Endothelial cell of umbilical vein (primary cell): ENCODE data around the gene POGK. TPM values are rescaled to one million over a fixed set of nuclear protein-coding genes. Genes with fewer than 3 reads are reported as not detected.

ENCODE experiments used
- BruUV-seq: library from RNA; stranded (reverse); fragments of 400-500 nt; replicated peaks from 2 replicates; lab custom pipeline; 2021; lab: Mats Ljungman, UMichigan
- CTCF ChIA-PET: fragments of 300-600, 350-600 bp; sonication (Branson Sonifier 250); formaldehyde crosslinking; loops from one replicate; lab custom pipeline; 2021; ENCODE audit warnings: antibody characterized with exemption, inconsistent platforms; lab: Charles Lee
- POLR2A ChIA-PET: fragments of 300-600, 350-600 bp; sonication (Branson Sonifier 250); formaldehyde crosslinking; loops from one replicate; lab custom pipeline; 2021; ENCODE audit warnings: antibody characterized with exemption, inconsistent platforms; lab: Charles Lee
- DNase-seq: peaks from one replicate; pipeline ENCODE4 v3.0.0-alpha.2; 2011; ENCODE audit warnings: low read depth, low spot score
- FAIRE-seq: peaks from 2 replicates; lab custom pipeline; 2011; peaks lifted over from hg19 to GRCh38; lab: Jason Lieb, UNC
- H2AFZ ChIP-seq: 2 replicates; pipeline ENCODE4 v1.6.0; 2012; ENCODE audit warnings: low read depth, low read length, control low read depth, inconsistent platforms
- H3K27ac ChIP-seq: 2 replicates; pipeline ENCODE4 v1.5.1; 2011; ENCODE audit warnings: low read depth, mild to moderate bottlenecking, control low read depth, low read length, moderate library complexity; ENCODE audit not compliant: insufficient read depth
- H3K27me3 ChIP-seq, 2 experiments: 2 replicates each; pipeline versions ENCODE4 v1.6.0 to v1.6.1; 2011; ENCODE audit warnings: low read length in 2 of 2, mixed read lengths in 1 of 2; ENCODE audit not compliant: control insufficient read depth in 2 of 2, insufficient read depth in 2 of 2
- H3K36me3 ChIP-seq, 2 experiments: 2 replicates in 1 of 2; 3 replicates in 1 of 2; pipeline ENCODE4 v1.5.1; 2011; ENCODE audit warnings: low read length in 2 of 2, mild to moderate bottlenecking in 1 of 2, moderate library complexity in 1 of 2; ENCODE audit not compliant: control insufficient read depth in 2 of 2, insufficient read depth in 2 of 2; ENCODE audit errors: extremely low read depth in 1 of 2
- H3K4me1 ChIP-seq: 3 replicates; pipeline ENCODE4 v1.5.1; 2011; ENCODE audit warnings: mild to moderate bottlenecking, low read length; ENCODE audit not compliant: control insufficient read depth, insufficient read depth; ENCODE audit errors: extremely low read depth
- H3K4me2 ChIP-seq: 2 replicates; pipeline ENCODE4 v1.6.1; 2011; ENCODE audit warnings: low read length, control low read depth, mixed read lengths; ENCODE audit not compliant: insufficient read depth
- H3K4me3 ChIP-seq, 3 experiments: fragments of 200-600 bp in 1 of 3; sonication (generic), shearing (Covaris generic) in 1 of 3; replicated peaks in 1 of 3; 2 replicates each; pipeline ENCODE4 v1.5.1; 2011 to 2016; ENCODE audit warnings: control low read depth in 3 of 3, low read length in 3 of 3, mild to moderate bottlenecking in 2 of 3, inconsistent platforms in 1 of 3, low read depth in 1 of 3, moderate library complexity in 1 of 3; ENCODE audit not compliant: insufficient read depth in 1 of 3
- H3K79me2 ChIP-seq: 2 replicates; pipeline ENCODE4 v1.6.0; 2012; ENCODE audit warnings: low read length, inconsistent platforms; ENCODE audit not compliant: control insufficient read depth, insufficient read depth
- H3K9ac ChIP-seq: replicated peaks from 2 replicates; pipeline ENCODE3; 2011; ENCODE audit warnings: low read length, control low read depth; ENCODE audit not compliant: insufficient read depth; ENCODE audit errors: extremely low read depth
- H3K9me1 ChIP-seq: replicated peaks from 3 replicates; pipeline ENCODE4 v1.6.0; 2011; ENCODE audit warnings: mild to moderate bottlenecking, low read length; ENCODE audit not compliant: control insufficient read depth, insufficient read depth; ENCODE audit errors: extremely low read depth
- H3K9me3 ChIP-seq: replicated peaks from 2 replicates; pipeline ENCODE4 v1.5.1; 2012; ENCODE audit warnings: low read length, inconsistent platforms; ENCODE audit not compliant: control insufficient read depth, insufficient read depth
- H4K20me1 ChIP-seq: replicated peaks from 2 replicates; pipeline ENCODE3; 2011; ENCODE audit warnings: mild to moderate bottlenecking, low read length; ENCODE audit not compliant: control insufficient read depth, insufficient read depth; ENCODE audit errors: extremely low read depth
- CTCF ChIP-seq, 2 donors: IDR thresholded peaks; 1 replicate in 1 of 2; 2 replicates in 1 of 2; pipeline ENCODE4 v1.5.1; 2011; ENCODE audit warnings: low read length in 2 of 2, mild to moderate bottlenecking in 2 of 2, moderate library complexity in 2 of 2, control low read depth in 1 of 2, inconsistent platforms in 1 of 2, low read depth in 1 of 2; ENCODE audit not compliant: insufficient read depth in 1 of 2; ENCODE audit errors: extremely low read depth in 1 of 2
- EZH2 ChIP-seq: IDR thresholded peaks from 2 replicates; pipeline ENCODE4 v1.6.1; 2012; ENCODE audit warnings: borderline replicate concordance, low read depth, mild to moderate bottlenecking, moderate library complexity, low read length, inconsistent platforms; ENCODE audit not compliant: severe bottlenecking
- FOS ChIP-seq: IDR thresholded peaks from 2 replicates; pipeline ENCODE4 v1.6.1; 2011; ENCODE audit warnings: mild to moderate bottlenecking, low read length, moderate library complexity, borderline replicate concordance; ENCODE audit not compliant: insufficient read depth
- GATA2 ChIP-seq: IDR thresholded peaks from 2 replicates; pipeline ENCODE4 v1.7.0; 2011; ENCODE audit warnings: low read depth, mild to moderate bottlenecking, moderate library complexity, mixed read lengths, low read length; ENCODE audit not compliant: insufficient read length, insufficient read depth
- JUN ChIP-seq: IDR thresholded peaks from 2 replicates; pipeline ENCODE4 v1.6.1; 2011; ENCODE audit warnings: borderline replicate concordance, low read depth; ENCODE audit not compliant: insufficient read length, insufficient read depth
- MYC ChIP-seq: IDR thresholded peaks from one replicate; pipeline ENCODE4 v1.6.1; 2011; ENCODE audit warnings: mild to moderate bottlenecking, low read depth, low read length
- POLR2A ChIP-seq: IDR thresholded peaks from 2 replicates; pipeline ENCODE4 v1.6.1; 2012; ENCODE audit warnings: low read depth, mild to moderate bottlenecking, control low read depth, low read length
- POLR2AphosphoS5 ChIP-seq: IDR thresholded peaks from 2 replicates; pipeline ENCODE4 v1.6.1; 2012; ENCODE audit warnings: low read depth, mild to moderate bottlenecking, control low read depth, low read length, moderate library complexity; ENCODE audit not compliant: insufficient read depth
- dilution Hi-C: fragments of 300-500 bp; cut with MboI; formaldehyde crosslinking; loops from one replicate; pipeline ENCODE4 v1.15.0; 2019; ENCODE audit warnings: low sequenced_read_pairs; ENCODE audit not compliant: extremely low pct_ligation_motif_present
- intact Hi-C: fragments of 100-400 bp; cut with micrococcal nuclease; formaldehyde crosslinking; loops from one replicate; pipeline ENCODE4 v1.10.0; 2022
- polyA plus RNA-seq, 4 experiments: library from polyadenylated mRNA; depleted of rRNA in 3 of 4; stranded (reverse) in 3 of 4; unstranded in 1 of 4; fragments of >200 nt; gene quantifications; 2 replicates each; pipeline versions ENCODE4 v1.2.1 to v1.2.3, GENCODE V29; 2011 to 2012; ENCODE audit warnings: missing spikeins in 1 of 4
- total RNA-seq: library from RNA; stranded (reverse); gene quantifications from 2 replicates; pipeline ENCODE4 v1.2.3, GENCODE V29; 2021
- TF ChIP-seq, protein P1 (sequence below): IDR thresholded peaks from 2 replicates; pipeline ENCODE4 v1.6.1; 2011; ENCODE audit not compliant: insufficient read depth, insufficient read length

The POGK gene
- total and polyA plus RNA-seq, 2 donors (not counting 3 experiments of a cell fraction or from before 2014, with no cell fraction given): 12.5 to 31.8 TPM

- Histone ChIP-seq H3K27me3 (peaks cover 6 to 11% of the 10 kb centered on the region in 2 experiments), H3K36me3 (no peaks in the 10 kb centered on the region), H3K9me3 (no peaks in the 10 kb centered on the region), H3K4me1 (no peaks in the 10 kb centered on the region), H3K79me2 (no peaks in the 10 kb centered on the region), H3K4me2 (no peak overlapping the region), H3K9me1 (no peaks in the 10 kb centered on the region), H3K4me3 (no peak overlapping the region), H3K9ac (no peak overlapping the region), H3K27ac (no peak overlapping the region), H2AFZ (no peak overlapping the region), H4K20me1 (no peaks in the 10 kb centered on the region)
- TF ChIP-seq CTCF (IDR thresholded peaks at IDR 0.05; ENCODE audit: extremely low read depth in 1 of 2, insufficient read depth in 1 of 2, low read depth in 1 of 2, low read length in 2 of 2): no peak
- no peak for TF ChIP-seq JUN
- no peak for TF ChIP-seq FOS
- TF ChIP-seq POLR2A: no peak
- TF ChIP-seq, protein P1, sequence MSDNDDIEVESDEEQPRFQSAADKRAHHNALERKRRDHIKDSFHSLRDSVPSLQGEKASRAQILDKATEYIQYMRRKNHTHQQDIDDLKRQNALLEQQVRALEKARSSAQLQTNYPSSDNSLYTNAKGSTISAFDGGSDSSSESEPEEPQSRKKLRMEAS: no peak
- TF ChIP-seq MYC: no peak
- TF ChIP-seq EZH2: no peak
- TF ChIP-seq GATA2: no peak
- no peak for TF ChIP-seq POLR2AphosphoS5
- BruUV-seq: no TSS peak
- DNase-seq (no peak), FAIRE-seq (no peak)
- ChIA-PET POLR2A (no interaction called here), CTCF (interaction anchor here (1.0 kb wide), 2 partner anchors 164 to 650 kb away, joined by 3 read pairs; no protein-coding TSS in a partner anchor)
- intact Hi-C loops (no loop called here), dilution Hi-C loops (no loop called here)
Observed at GRCh38 chr1:166889776-166890175, 50.5 kb downstream of the POGK start.
